Lung (tissue), 12 donors: Measurements from ENCODE around the gene ATL3. TPM values are rescaled to one million over a fixed set of nuclear protein-coding genes. Genes with fewer than 3 reads are reported as not detected.

Experiments used
- ATAC-seq: fragments of 200-7000 bp; cut with Tn5 transposase; one replicate; pipeline ENCODE4 v1.9.1; 2020; ENCODE audit warnings: moderate number of reproducible peaks; ENCODE audit not compliant: insufficient read depth, low FRiP score
- DNase-seq, 3 donors: peaks; one replicate each; pipeline ENCODE4 v3.0.0-alpha.2; 2013 to 2017
- H3K27ac ChIP-seq, 2 donors: one replicate each; pipeline ENCODE4 v1.5.1; 2013; ENCODE audit warnings: mild to moderate bottlenecking in 2 of 2, moderate library complexity in 2 of 2, control low read depth in 1 of 2, inconsistent platforms in 1 of 2, low read depth in 1 of 2, low read length in 1 of 2
- H3K27me3 ChIP-seq, 3 donors: one replicate each; pipeline ENCODE4 v1.5.1; 2013; ENCODE audit warnings: low read length in 2 of 3; ENCODE audit not compliant: control insufficient read depth in 3 of 3, insufficient read depth in 3 of 3
- H3K36me3 ChIP-seq, 4 donors: one replicate each; pipeline ENCODE4 v1.5.1; 2013; ENCODE audit warnings: low read length in 4 of 4, mild to moderate bottlenecking in 1 of 4, moderate library complexity in 1 of 4; ENCODE audit not compliant: control insufficient read depth in 4 of 4, insufficient read depth in 4 of 4
- H3K4me1 ChIP-seq, 5 donors: one replicate each; pipeline ENCODE4 v1.5.1; 2013; ENCODE audit warnings: low read length in 5 of 5, mild to moderate bottlenecking in 2 of 5, moderate library complexity in 1 of 5; ENCODE audit not compliant: control insufficient read depth in 5 of 5, insufficient read depth in 5 of 5
- H3K4me3 ChIP-seq: one replicate; pipeline ENCODE4 v1.5.1; 2013; ENCODE audit warnings: mild to moderate bottlenecking, control low read depth, moderate library complexity
- H3K9ac ChIP-seq, 2 donors: one replicate each; pipeline ENCODE4 v1.5.1; 2013; ENCODE audit warnings: low read length in 2 of 2, control low read depth in 1 of 2; ENCODE audit not compliant: insufficient read depth in 1 of 2
- H3K9me3 ChIP-seq, 4 donors: one replicate each; pipeline ENCODE4 v1.5.1; 2013; ENCODE audit warnings: low read length in 3 of 4, mild to moderate bottlenecking in 1 of 4, moderate library complexity in 1 of 4; ENCODE audit not compliant: control insufficient read depth in 4 of 4, insufficient read depth in 3 of 4
- CTCF ChIP-seq: IDR thresholded peaks from 2 replicates; pipeline ENCODE4 v1.5.1; 2012; ENCODE audit warnings: mild to moderate bottlenecking; ENCODE audit errors: control extremely low read depth, extremely low read depth
- WGBS, 2 donors: extraction: QIAGEN DNeasy Blood & Tissue Kit; methylation state at CpG; one replicate each; pipeline ENCODE4 v1.1.7; 2013; 5-methylcytosine and 5-hydroxymethylcytosine counted together
- polyA plus RNA-seq, 2 donors: library from polyadenylated mRNA; stranded (reverse); fragments of 200-250 nt; gene quantifications; one replicate each; pipeline ENCODE4 v1.2.1, GENCODE V29; 2013
- total RNA-seq, 2 donors: library from RNA; depleted of rRNA in 1 of 2; stranded (reverse); fragments of >200 nt in 1 of 2; gene quantifications; one replicate each; pipeline ENCODE4 v1.2.1, GENCODE V29; 2014 to 2021
- donor health status: control.
- donor health status: control.
- donor health status: Bipolar disorder and iron deficiency.
- donor health status: healthy.
- donor health status: DM: yes; HTN: yes; CAD: no.

Gene ATL3
- total and polyA plus RNA-seq, 4 donors: 13.6 to 79.5 (median 33.7) TPM

DNA sequence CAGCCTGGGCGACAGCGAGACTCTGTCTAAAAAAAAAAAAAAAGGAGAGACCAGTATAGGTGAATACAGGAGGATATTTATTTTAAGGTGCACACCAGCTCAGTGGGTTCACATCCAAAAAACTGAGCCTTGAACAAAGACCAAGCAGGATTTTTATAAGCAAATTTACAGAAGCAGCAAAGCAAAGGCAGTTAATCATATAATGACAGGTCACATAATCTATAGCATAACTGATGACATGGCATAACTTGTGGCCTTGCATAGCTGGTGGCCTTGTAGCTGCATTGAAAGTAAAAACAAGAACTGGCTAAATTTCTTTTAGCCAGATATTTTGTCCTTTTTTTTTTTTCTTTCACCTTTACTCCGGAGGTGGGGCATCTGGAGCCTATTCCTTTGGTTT, 54.2 kb downstream of the ATL3 start:
- 81 to 88% methylated on average over 1 to 3 of the region's 3 CpGs for WGBS, 2 donors
- ATAC-seq: no peak

GRCh38 chr11:63614136-63614671, 57.0 kb downstream of the ATL3 start, which contains the start of gene PLAAT3:
TSS of gene PLAAT3 (minus strand) at chr11:63614433. CDS start at chr11:63614014, 419 bp downstream.
- H3K27me3 ChIP-seq: peaks cover 0 to 17% (median 2%) of the 10 kb centered on the region in 3 donors
- TF ChIP-seq CTCF: no peak
- peak in 2 of 3 donors; percentile 24 to 38 for DNase-seq
- H3K27ac ChIP-seq: peak within 1 kb of the TSS; percentile 68 to 85
- peak within 1 kb of the TSS; percentile 55 for H3K4me3 ChIP-seq
- no peaks in the 10 kb centered on the region for H3K36me3 ChIP-seq
- 0% methylated on average over 49 to 53 of the region's 53 CpGs for WGBS, 2 donors
- H3K9me3 ChIP-seq: no peaks in the 10 kb centered on the region
- no peak within 1 kb of the TSS for H3K9ac ChIP-seq
- H3K4me1 ChIP-seq: peaks cover 0 to 15% (median 3%) of the 10 kb centered on the region in 5 donors
- ATAC-seq: peak; percentile 88

More for the DNA sequence above, 54.2 kb downstream of the ATL3 start:
- Histone ChIP-seq H3K27me3 (peaks cover 0 to 14% (median 0%) of the 10 kb centered on the region in 3 donors), H3K9ac (no peak overlapping the region), H3K4me3 (no peak overlapping the region), H3K36me3 (no peaks in the 10 kb centered on the region), H3K9me3 (no peaks in the 10 kb centered on the region), H3K27ac (no peak overlapping the region), H3K4me1 (peaks cover 0 to 10% (median 0%) of the 10 kb centered on the region in 5 donors)
- DNase-seq: no peak
- TF ChIP-seq CTCF: no peak

DNA sequence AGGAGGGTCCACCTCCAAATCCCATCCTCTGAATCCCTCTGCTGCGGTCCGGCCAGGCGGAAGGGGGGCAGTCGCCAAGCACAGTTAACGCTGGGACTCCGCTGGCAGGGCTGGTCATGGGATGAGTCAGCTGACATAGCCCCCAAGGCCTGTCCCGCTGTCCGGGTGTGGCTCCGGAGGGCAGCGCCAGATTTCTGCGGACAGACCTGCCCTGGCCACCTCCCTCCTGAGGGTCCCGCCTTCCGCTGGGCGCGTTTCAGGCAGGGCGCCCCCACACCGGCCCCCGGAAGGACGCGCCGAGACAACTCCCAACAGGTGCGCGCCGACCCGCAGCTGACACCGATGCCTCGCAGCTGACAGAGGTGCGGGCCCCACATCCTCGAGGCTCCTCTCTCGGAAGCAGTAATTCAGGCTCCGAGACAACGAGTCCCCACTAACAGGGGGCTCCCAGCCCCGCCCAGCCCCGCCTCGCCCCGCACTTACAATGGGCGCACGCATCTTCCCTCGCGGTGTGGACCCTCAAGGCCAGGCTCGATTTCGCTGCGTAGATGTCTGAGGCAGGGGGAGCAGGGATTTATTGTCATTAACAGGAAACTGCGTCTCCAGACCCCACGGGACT, 57.5 kb downstream of the ATL3 start:
- WGBS, 2 donors: 1 to 2% methylated on average over 44 to 45 of the region's 45 CpGs
- Histone ChIP-seq H3K27ac (peak overlapping the region; percentile 68 to 85), H3K27me3 (peaks cover 0 to 17% (median 2%) of the 10 kb centered on the region in 3 donors), H3K4me3 (peak overlapping the region; percentile 55), H3K4me1 (peaks cover 0 to 15% (median 3%) of the 10 kb centered on the region in 5 donors), H3K36me3 (no peaks in the 10 kb centered on the region), H3K9me3 (no peaks in the 10 kb centered on the region), H3K9ac (no peak overlapping the region)
- peak; percentile 12 to 27 (median 21) for DNase-seq
- TF ChIP-seq CTCF: no peak
- peak; percentile 19 for ATAC-seq
